H1 (cell line): Measurements from ENCODE around the gene MAGOH. TPM values are rescaled to one million over a fixed set of nuclear protein-coding genes. Genes with fewer than 3 reads are reported as not detected.

ENCODE experiments used
- CEBPB ChIP-seq: IDR thresholded peaks from 2 replicates; pipeline ENCODE4 v1.6.1; 2012; ENCODE audit warnings: low read depth, low read length
- POU5F1 ChIP-seq: IDR thresholded peaks from 2 replicates; pipeline ENCODE4 v1.6.1; 2011; ENCODE audit warnings: low read depth, mild to moderate bottlenecking, low read length, moderate library complexity
- SUZ12 ChIP-seq: fragments of 200-600 bp; sonication (generic); IDR thresholded peaks from 2 replicates; pipeline ENCODE4 v1.6.1; 2012; ENCODE audit warnings: mild to moderate bottlenecking, inconsistent platforms, low read length, moderate library complexity, mixed read lengths
- polyA plus RNA-seq, 7 experiments: library from polyadenylated mRNA; depleted of rRNA in 3 of 7; stranded (reverse) in 5 of 7; unstranded in 2 of 7; fragments of >200 nt in 5 of 7; fragments of 200-250 nt in 2 of 7; gene quantifications; 1 replicate in 5 of 7; 2 replicates in 1 of 7; 4 replicates in 1 of 7; pipeline versions ENCODE4 v1.2.1 to v1.2.3, GENCODE V29; 2011 to 2013; ENCODE audit warnings: missing spikeins in 2 of 7, mixed read lengths in 2 of 7
- total RNA-seq: library from RNA; stranded (reverse); fragmentation: NEBNext Ultra II Directional; extraction: Animal tissue kit (Norgen Biotek cat#: 25700); gene quantifications from 2 replicates; pipeline ENCODE4 v1.2.1, GENCODE V29; 2021

The MAGOH gene
- total and polyA plus RNA-seq, 2 of the 8 experiments (the other 6 are each of a cell fraction or from before 2014, with no cell fraction given): 46.9 to 74.3 TPM

- TF ChIP-seq POU5F1: no peak
- no peak for TF ChIP-seq CEBPB
- TF ChIP-seq SUZ12: no peak
- TF ChIP-seq, all 59 proteins: peak for 0
Measured at GRCh38 chr1:53276902-53277281, 38.6 kb upstream of the MAGOH start (continued).
